Neuronal stem cell (in vitro differentiated cells): ENCODE data around the gene SMIM15.

Experiments
- DNase-seq: peaks from one replicate; pipeline ENCODE4 v3.0.0-alpha.2; 2013; ENCODE audit warnings: low spot score
- H2AFZ ChIP-seq: one replicate; pipeline ENCODE4 v1.6.1; 2013; ENCODE audit warnings: mild to moderate bottlenecking, low read length, inconsistent platforms
- H2AK5ac ChIP-seq: 2 replicates; pipeline ENCODE4 v1.6.1; 2013; ENCODE audit warnings: low read depth, mild to moderate bottlenecking, inconsistent platforms, low read length, moderate library complexity, mixed read lengths
- H2BK120ac ChIP-seq: 2 replicates; pipeline ENCODE4 v1.6.1; 2013; ENCODE audit warnings: low read depth, mild to moderate bottlenecking, inconsistent platforms, low read length, moderate library complexity, mixed read lengths
- H2BK12ac ChIP-seq: one replicate; pipeline ENCODE4 v1.6.1; 2013; ENCODE audit warnings: low read length, inconsistent platforms
- H2BK15ac ChIP-seq: 2 replicates; pipeline ENCODE4 v1.6.1; 2013; ENCODE audit warnings: mild to moderate bottlenecking, low read length, inconsistent platforms, mixed read lengths
- H2BK5ac ChIP-seq: one replicate; pipeline ENCODE4 v1.6.1; 2013; ENCODE audit warnings: inconsistent platforms, mild to moderate bottlenecking, low read length, moderate library complexity
- H3K14ac ChIP-seq: one replicate; pipeline ENCODE4 v1.6.1; 2013; ENCODE audit warnings: low read length, inconsistent platforms
- H3K18ac ChIP-seq: 2 replicates; pipeline ENCODE4 v1.6.1; 2013; ENCODE audit warnings: low read length, inconsistent platforms
- H3K23ac ChIP-seq: 2 replicates; pipeline ENCODE4 v1.6.1; 2013; ENCODE audit warnings: low read depth, mild to moderate bottlenecking, mixed read lengths, low read length, inconsistent platforms; ENCODE audit not compliant: poor library complexity
- H3K27ac ChIP-seq: replicated peaks from 3 replicates; pipeline ENCODE4 v1.5.1; 2013; ENCODE audit warnings: low read length, inconsistent platforms
- H3K27me3 ChIP-seq, 3 experiments: 2 replicates each; pipeline ENCODE4 v1.6.1; 2013; ENCODE audit warnings: low read length in 3 of 3, mild to moderate bottlenecking in 2 of 3, inconsistent platforms in 1 of 3, low read depth in 1 of 3, mixed read lengths in 1 of 3, moderate library complexity in 1 of 3; ENCODE audit not compliant: control insufficient read depth in 3 of 3, insufficient read depth in 3 of 3
- H3K36me3 ChIP-seq, 2 donors: replicated peaks in 1 of 2; 2 replicates each; pipeline ENCODE4 v1.6.1; 2013; ENCODE audit warnings: low read length in 2 of 2; ENCODE audit not compliant: control insufficient read depth in 2 of 2, insufficient read depth in 2 of 2
- H3K4ac ChIP-seq: 2 replicates; pipeline ENCODE4 v1.6.1; 2013; ENCODE audit warnings: inconsistent platforms, mild to moderate bottlenecking, low read length, moderate library complexity
- H3K4me1 ChIP-seq, 2 donors: 1 replicate in 1 of 2; 2 replicates in 1 of 2; pipeline ENCODE4 v1.6.1; 2013; ENCODE audit warnings: low read length in 2 of 2, low read depth in 1 of 2; ENCODE audit not compliant: control insufficient read depth in 2 of 2, insufficient read depth in 1 of 2
- H3K4me2 ChIP-seq: one replicate; pipeline ENCODE4 v1.6.1; 2013; ENCODE audit warnings: mild to moderate bottlenecking, low read length, inconsistent platforms; ENCODE audit not compliant: insufficient read depth, poor library complexity, severe bottlenecking
- H3K4me3 ChIP-seq, 2 donors: 2 replicates each; pipeline ENCODE4 v1.5.1; 2013; ENCODE audit warnings: low read length in 2 of 2, mild to moderate bottlenecking in 2 of 2, inconsistent platforms in 1 of 2, moderate library complexity in 1 of 2
- H3K79me1 ChIP-seq: one replicate; pipeline ENCODE4 v1.6.1; 2013; ENCODE audit warnings: low read depth, mild to moderate bottlenecking, inconsistent platforms, low read length, moderate library complexity
- H3K9ac ChIP-seq: one replicate; pipeline ENCODE4 v1.6.1; 2013; ENCODE audit warnings: mild to moderate bottlenecking, low read depth, low read length, inconsistent platforms; ENCODE audit not compliant: poor library complexity
- H3K9me3 ChIP-seq, 2 donors: replicated peaks in 1 of 2; 2 replicates each; pipeline versions ENCODE3 to v1.6.1; 2013; ENCODE audit warnings: low read length in 2 of 2, mild to moderate bottlenecking in 2 of 2, inconsistent platforms in 1 of 2, low read depth in 1 of 2, mixed read lengths in 1 of 2, moderate library complexity in 1 of 2; ENCODE audit not compliant: control insufficient read depth in 2 of 2, insufficient read depth in 1 of 2
- H4K8ac ChIP-seq: one replicate; pipeline ENCODE4 v1.6.1; 2013; ENCODE audit warnings: low read depth, mild to moderate bottlenecking, inconsistent platforms, low read length, moderate library complexity
- H4K91ac ChIP-seq: one replicate; pipeline ENCODE4 v1.6.1; 2013; ENCODE audit warnings: low read length, low read depth, mild to moderate bottlenecking, inconsistent platforms; ENCODE audit not compliant: poor library complexity
- WGBS, 2 donors: extraction: QIAGEN DNeasy Blood & Tissue Kit; methylation state at CpG; one replicate each; pipeline ENCODE4 v1.1.7; 2013; ENCODE audit warnings: missing lambda C conversion rate in 2 of 2, mixed read lengths in 1 of 2; ENCODE audit not compliant: insufficient read length in 2 of 2, insufficient replicate concordance in 1 of 2; ENCODE audit errors: extremely low coverage in 2 of 2; 5-methylcytosine and 5-hydroxymethylcytosine counted together

Gene SMIM15

GRCh38 chr5:61120534-61120933 lies 41.7 kb downstream of the SMIM15 start:
- no peak overlapping the region for H4K8ac ChIP-seq
- no peaks in the 10 kb centered on the region for H3K79me1 ChIP-seq
- H2AK5ac ChIP-seq, result no peak overlapping the region
- WGBS, 2 donors, result no CpG with 5 or more reads among the region's 1 CpG
- H3K14ac ChIP-seq, result no peak overlapping the region
- no peak overlapping the region for H3K4ac ChIP-seq
- H3K27me3 ChIP-seq, result no peaks in the 10 kb centered on the region
- no peak overlapping the region for H3K18ac ChIP-seq
- H2BK5ac ChIP-seq, result no peak overlapping the region
- no peaks in the 10 kb centered on the region for H3K36me3 ChIP-seq
- no peak overlapping the region for H2BK12ac ChIP-seq
- no peak overlapping the region for H4K91ac ChIP-seq
- no peak overlapping the region for H2AFZ ChIP-seq
- no peak overlapping the region for H3K27ac ChIP-seq
- H3K9me3 ChIP-seq, result no peaks in the 10 kb centered on the region
- no peak overlapping the region for H3K9ac ChIP-seq
- no peak overlapping the region for H3K4me2 ChIP-seq
- H3K23ac ChIP-seq, result no peak overlapping the region
- DNase-seq, result no peak
- no peak overlapping the region for H3K4me3 ChIP-seq
- no peak overlapping the region for H2BK15ac ChIP-seq
- no peak overlapping the region for H2BK120ac ChIP-seq
- H3K4me1 ChIP-seq, result no peaks in the 10 kb centered on the region

GRCh38 chr5:61119066-61119465 lies 43.2 kb downstream of the SMIM15 start:
- Histone ChIP-seq H4K91ac (no peak overlapping the region), H3K9me3 (no peaks in the 10 kb centered on the region), H4K8ac (no peak overlapping the region), H2BK5ac (no peak overlapping the region), H3K27me3 (no peaks in the 10 kb centered on the region), H2AK5ac (no peak overlapping the region), H2BK12ac (no peak overlapping the region), H3K23ac (no peak overlapping the region), H3K4me2 (no peak overlapping the region), H2BK120ac (no peak overlapping the region), H3K79me1 (no peaks in the 10 kb centered on the region), H3K4me1 (no peaks in the 10 kb centered on the region), H3K14ac (no peak overlapping the region), H3K36me3 (no peaks in the 10 kb centered on the region), H2BK15ac (no peak overlapping the region), H3K4ac (no peak overlapping the region), H3K27ac (no peak overlapping the region), H3K18ac (no peak overlapping the region), H2AFZ (no peak overlapping the region), H3K4me3 (no peak overlapping the region), H3K9ac (no peak overlapping the region)
- no peak for DNase-seq
- WGBS, 2 donors, result no CpG with 5 or more reads among the region's 1 CpG

GRCh38 chr5:61115968-61116367 lies 46.3 kb downstream of the SMIM15 start:
- H2BK5ac ChIP-seq, result no peak overlapping the region
- no peaks in the 10 kb centered on the region for H3K4me1 ChIP-seq
- H2BK15ac ChIP-seq, result no peak overlapping the region
- no peaks in the 10 kb centered on the region for H3K36me3 ChIP-seq
- no peaks in the 10 kb centered on the region for H3K27me3 ChIP-seq
- H3K14ac ChIP-seq, result no peak overlapping the region
- H3K4me3 ChIP-seq, result no peak overlapping the region
- no peak for DNase-seq
- no peak overlapping the region for H3K27ac ChIP-seq
- no peak overlapping the region for H3K9ac ChIP-seq
- no peak overlapping the region for H3K23ac ChIP-seq
- no peak overlapping the region for H2BK12ac ChIP-seq
- no peak overlapping the region for H2AK5ac ChIP-seq
- no CpG with 5 or more reads among the region's 3 CpGs for WGBS, 2 donors
- no peak overlapping the region for H2BK120ac ChIP-seq
- H3K18ac ChIP-seq, result no peak overlapping the region
- no peak overlapping the region for H3K4ac ChIP-seq
- no peaks in the 10 kb centered on the region for H3K79me1 ChIP-seq
- no peak overlapping the region for H4K8ac ChIP-seq
- H3K4me2 ChIP-seq, result no peak overlapping the region
- H4K91ac ChIP-seq, result no peak overlapping the region
- no peak overlapping the region for H2AFZ ChIP-seq
- no peaks in the 10 kb centered on the region for H3K9me3 ChIP-seq

GRCh38 chr5:61114441-61114840 lies 47.8 kb downstream of the SMIM15 start:
- H3K18ac ChIP-seq, result no peak overlapping the region
- no peak overlapping the region for H3K27ac ChIP-seq
- no peak overlapping the region for H3K14ac ChIP-seq
- H4K8ac ChIP-seq, result no peak overlapping the region
- H3K9me3 ChIP-seq, result no peaks in the 10 kb centered on the region
- H3K4ac ChIP-seq, result no peak overlapping the region
- H3K23ac ChIP-seq, result no peak overlapping the region
- no CpG with 5 or more reads among the region's 1 CpG for WGBS, 2 donors
- H3K4me3 ChIP-seq, result no peak overlapping the region
- H2BK5ac ChIP-seq, result no peak overlapping the region
- DNase-seq, result no peak
- H3K4me2 ChIP-seq, result no peak overlapping the region
- H3K27me3 ChIP-seq, result no peaks in the 10 kb centered on the region
- H2BK15ac ChIP-seq, result no peak overlapping the region
- H2AK5ac ChIP-seq, result no peak overlapping the region
- H3K36me3 ChIP-seq, result no peaks in the 10 kb centered on the region
- no peaks in the 10 kb centered on the region for H3K4me1 ChIP-seq
- no peak overlapping the region for H2AFZ ChIP-seq
- H2BK120ac ChIP-seq, result no peak overlapping the region
- H2BK12ac ChIP-seq, result no peak overlapping the region
- H3K79me1 ChIP-seq, result no peaks in the 10 kb centered on the region
- H4K91ac ChIP-seq, result no peak overlapping the region
- no peak overlapping the region for H3K9ac ChIP-seq
